Rectal smooth muscle tissue (tissue), 1 donor: ENCODE data around the gene COG1.

Source experiments
- H3K27ac ChIP-seq: one replicate; pipeline ENCODE4 v1.7.0; 2013; ENCODE audit warnings: low read depth, low read length, inconsistent platforms
- H3K27me3 ChIP-seq: one replicate; pipeline ENCODE4 v1.7.0; 2013; ENCODE audit warnings: low read length; ENCODE audit not compliant: control insufficient read depth, insufficient read depth
- H3K36me3 ChIP-seq: one replicate; pipeline ENCODE4 v1.7.0; 2013; ENCODE audit warnings: low read length; ENCODE audit not compliant: control insufficient read depth, insufficient read depth
- H3K4me1 ChIP-seq: one replicate; pipeline ENCODE4 v1.7.0; 2013; ENCODE audit warnings: low read length; ENCODE audit not compliant: control insufficient read depth, insufficient read depth
- H3K4me3 ChIP-seq: one replicate; pipeline ENCODE4 v1.7.0; 2013; ENCODE audit warnings: low read length
- H3K9ac ChIP-seq: one replicate; pipeline ENCODE4 v1.7.0; 2013; ENCODE audit warnings: low read length

The COG1 gene

DNA sequence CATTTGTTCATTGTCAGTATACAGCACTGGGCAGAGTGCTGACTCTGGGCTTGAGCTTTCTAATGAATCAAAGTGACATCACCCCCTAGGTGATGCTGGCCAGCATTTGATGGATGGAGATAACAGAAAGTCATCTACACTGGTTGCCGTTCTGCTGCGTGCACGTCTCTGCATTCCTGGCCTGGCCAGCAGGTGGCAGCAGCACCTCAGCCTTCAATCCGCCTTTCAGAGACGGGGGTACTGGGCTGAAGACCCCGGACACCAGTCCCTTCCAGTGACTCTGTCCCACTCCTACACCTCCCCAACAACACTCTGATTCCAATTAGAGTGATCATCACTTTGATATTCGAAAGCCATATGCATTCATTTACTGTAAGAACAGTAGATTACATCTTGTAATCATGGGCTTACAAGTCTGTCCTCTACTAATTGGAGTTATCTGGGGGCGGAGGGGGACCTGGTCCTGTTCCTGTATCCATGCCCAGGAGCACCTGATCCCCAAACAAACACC is 62.9 kb downstream of the COG1 start:
- Histone ChIP-seq H3K9ac (no peak overlapping the region), H3K27me3 (no peaks in the 10 kb centered on the region), H3K27ac (no peak overlapping the region), H3K36me3 (no peaks in the 10 kb centered on the region), H3K4me1 (peaks cover 6% of the 10 kb centered on the region), H3K4me3 (no peak overlapping the region)

GRCh38 chr17:73256220-73256619 is 63.4 kb downstream of the COG1 start:
- no peak overlapping the region for H3K4me3 ChIP-seq
- H3K27ac ChIP-seq: no peak overlapping the region
- H3K27me3 ChIP-seq: no peaks in the 10 kb centered on the region
- H3K36me3 ChIP-seq: no peaks in the 10 kb centered on the region
- H3K4me1 ChIP-seq: peaks cover 6% of the 10 kb centered on the region
- no peak overlapping the region for H3K9ac ChIP-seq

DNA sequence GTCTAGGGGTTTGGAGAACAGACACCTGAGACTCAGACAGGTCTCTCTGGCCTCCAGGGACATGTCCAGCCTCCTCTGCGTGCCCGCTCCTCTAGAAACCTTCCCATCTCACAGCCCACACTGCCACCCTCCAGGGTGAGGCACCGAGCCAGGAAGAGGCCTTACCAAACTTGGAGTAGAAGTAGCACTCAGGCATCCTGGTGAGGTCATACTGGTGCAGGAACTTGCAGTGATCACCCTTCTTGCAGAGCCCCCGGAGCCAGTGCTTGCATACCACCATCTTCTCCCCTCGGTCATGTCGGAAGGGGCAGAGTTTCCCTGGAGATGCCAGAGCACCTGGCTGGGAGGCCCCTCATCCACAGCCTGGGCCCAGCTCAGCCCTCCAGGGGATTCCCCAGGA is 64.7 kb downstream of the COG1 start:
- Histone ChIP-seq H3K27me3 (no peaks in the 10 kb centered on the region), H3K4me1 (peaks cover 6% of the 10 kb centered on the region), H3K9ac (no peak overlapping the region), H3K4me3 (no peak overlapping the region), H3K27ac (no peak overlapping the region), H3K36me3 (no peaks in the 10 kb centered on the region)
